Measurements from ENCODE around the gene TTYH1.

GRCh38 chr19:54461210-54461609 is 45.9 kb downstream of the TTYH1 start:
- no peak for TF ChIP-seq CTCF (IDR thresholded peaks at IDR 0.05)
- TF ChIP-seq POLR2A (IDR thresholded peaks at IDR 0.05) = no peak

All from testis (tissue), 2 donors.